ENCODE results near the gene UNK. TPM values are rescaled to one million over a fixed set of nuclear protein-coding genes. Genes with fewer than 3 reads are reported as not detected.

UNK gene
- polyA plus RNA-seq, 1 donor: 35.7 TPM

- H3K9me3 ChIP-seq (ENCODE audit: control insufficient read depth, low read depth, low read length): no peaks in the 10 kb centered on the region
- no peak overlapping the region for H3K27ac ChIP-seq (ENCODE audit: low read length)
- WGBS (ENCODE audit: insufficient coverage, low lambda C conversion rate): no CpG with 5 or more reads among the region's 24 CpGs
- no peaks in the 10 kb centered on the region for H3K27me3 ChIP-seq (ENCODE audit: control insufficient read depth, insufficient read depth, low read length)
- DNase-seq: no peak
- H3K4me1 ChIP-seq (ENCODE audit: control insufficient read depth, insufficient read depth, low read length): no peaks in the 10 kb centered on the region
- no peak overlapping the region for H3K4me3 ChIP-seq (ENCODE audit: low read length)
- peaks cover 82% of the 10 kb centered on the region for H3K36me3 ChIP-seq (ENCODE audit: control insufficient read depth, insufficient read depth, low read length)
Observed at GRCh38 chr17:75813081-75814020, 28.7 kb downstream of the UNK start.

GRCh38 chr17:75814021-75814395 is 29.4 kb downstream of the UNK start:
- no CpG with 5 or more reads among the region's 6 CpGs for WGBS (ENCODE audit: insufficient coverage, low lambda C conversion rate)
- Histone ChIP-seq H3K36me3 (ENCODE audit: control insufficient read depth, insufficient read depth, low read length) (peaks cover 89% of the 10 kb centered on the region), H3K27ac (ENCODE audit: low read length) (no peak overlapping the region), H3K4me3 (ENCODE audit: low read length) (no peak overlapping the region), H3K4me1 (ENCODE audit: control insufficient read depth, insufficient read depth, low read length) (no peaks in the 10 kb centered on the region), H3K27me3 (ENCODE audit: control insufficient read depth, insufficient read depth, low read length) (no peaks in the 10 kb centered on the region), H3K9me3 (ENCODE audit: control insufficient read depth, low read depth, low read length) (no peaks in the 10 kb centered on the region)
- no peak for DNase-seq

GRCh38 chr17:75814900-75815373 is 30.3 kb downstream of the UNK start:
- H3K27ac ChIP-seq (ENCODE audit: low read length): no peak overlapping the region
- no peak overlapping the region for H3K4me3 ChIP-seq (ENCODE audit: low read length)
- no peaks in the 10 kb centered on the region for H3K27me3 ChIP-seq (ENCODE audit: control insufficient read depth, insufficient read depth, low read length)
- no peaks in the 10 kb centered on the region for H3K4me1 ChIP-seq (ENCODE audit: control insufficient read depth, insufficient read depth, low read length)
- no CpG with 5 or more reads among the region's 13 CpGs for WGBS (ENCODE audit: insufficient coverage, low lambda C conversion rate)
- no peaks in the 10 kb centered on the region for H3K9me3 ChIP-seq (ENCODE audit: control insufficient read depth, low read depth, low read length)
- no peak for DNase-seq
- H3K36me3 ChIP-seq (ENCODE audit: control insufficient read depth, insufficient read depth, low read length): peaks cover 92% of the 10 kb centered on the region

GRCh38 chr17:75815399-75815798 is 30.8 kb downstream of the UNK start:
- no CpG with 5 or more reads among the region's 3 CpGs for WGBS (ENCODE audit: insufficient coverage, low lambda C conversion rate)
- no peaks in the 10 kb centered on the region for H3K4me1 ChIP-seq (ENCODE audit: control insufficient read depth, insufficient read depth, low read length)

GRCh38 chr17:75816693-75817092 is 32.1 kb downstream of the UNK start:
- peaks cover 93% of the 10 kb centered on the region for H3K36me3 ChIP-seq (ENCODE audit: control insufficient read depth, insufficient read depth, low read length)
- no peak for DNase-seq
- H3K27ac ChIP-seq (ENCODE audit: low read length): no peak overlapping the region
- no peaks in the 10 kb centered on the region for H3K27me3 ChIP-seq (ENCODE audit: control insufficient read depth, insufficient read depth, low read length)
- no peaks in the 10 kb centered on the region for H3K4me1 ChIP-seq (ENCODE audit: control insufficient read depth, insufficient read depth, low read length)
- no peaks in the 10 kb centered on the region for H3K9me3 ChIP-seq (ENCODE audit: control insufficient read depth, low read depth, low read length)
- no peak overlapping the region for H3K4me3 ChIP-seq (ENCODE audit: low read length)
- WGBS (ENCODE audit: insufficient coverage, low lambda C conversion rate): no CpG with 5 or more reads among the region's 9 CpGs

More at GRCh38 chr17:75815399-75815798, 30.8 kb downstream of the UNK start:
- no peaks in the 10 kb centered on the region for H3K27me3 ChIP-seq (ENCODE audit: control insufficient read depth, insufficient read depth, low read length)
- DNase-seq: no peak
- peaks cover 92% of the 10 kb centered on the region for H3K36me3 ChIP-seq (ENCODE audit: control insufficient read depth, insufficient read depth, low read length)
- no peak overlapping the region for H3K27ac ChIP-seq (ENCODE audit: low read length)
- no peak overlapping the region for H3K4me3 ChIP-seq (ENCODE audit: low read length)
- no peaks in the 10 kb centered on the region for H3K9me3 ChIP-seq (ENCODE audit: control insufficient read depth, low read depth, low read length)

- WGBS (ENCODE audit: insufficient coverage, low lambda C conversion rate): no CpG with 5 or more reads among the region's 6 CpGs
- Histone ChIP-seq H3K27ac (ENCODE audit: low read length) (no peak overlapping the region), H3K27me3 (ENCODE audit: control insufficient read depth, insufficient read depth, low read length) (no peaks in the 10 kb centered on the region), H3K4me1 (ENCODE audit: control insufficient read depth, insufficient read depth, low read length) (no peaks in the 10 kb centered on the region), H3K9me3 (ENCODE audit: control insufficient read depth, low read depth, low read length) (no peaks in the 10 kb centered on the region), H3K36me3 (ENCODE audit: control insufficient read depth, insufficient read depth, low read length) (peaks cover 94% of the 10 kb centered on the region), H3K4me3 (ENCODE audit: low read length) (no peak overlapping the region)
- no peak for DNase-seq
Observed at GRCh38 chr17:75817571-75817970, 33.0 kb downstream of the UNK start.

GRCh38 chr17:75818326-75818885 is 33.8 kb downstream of the UNK start:
- peaks cover 94% of the 10 kb centered on the region for H3K36me3 ChIP-seq (ENCODE audit: control insufficient read depth, insufficient read depth, low read length)
- H3K27ac ChIP-seq (ENCODE audit: low read length): no peak overlapping the region
- H3K9me3 ChIP-seq (ENCODE audit: control insufficient read depth, low read depth, low read length): peaks cover 3% of the 10 kb centered on the region
- no peaks in the 10 kb centered on the region for H3K27me3 ChIP-seq (ENCODE audit: control insufficient read depth, insufficient read depth, low read length)
- no CpG with 5 or more reads among the region's 16 CpGs for WGBS (ENCODE audit: insufficient coverage, low lambda C conversion rate)
- H3K4me3 ChIP-seq (ENCODE audit: low read length): no peak overlapping the region
- no peaks in the 10 kb centered on the region for H3K4me1 ChIP-seq (ENCODE audit: control insufficient read depth, insufficient read depth, low read length)
- no peak for DNase-seq

- H3K27ac ChIP-seq (ENCODE audit: low read length): no peak overlapping the region
- H3K4me1 ChIP-seq (ENCODE audit: control insufficient read depth, insufficient read depth, low read length): no peaks in the 10 kb centered on the region
- no peak overlapping the region for H3K4me3 ChIP-seq (ENCODE audit: low read length)
- peaks cover 94% of the 10 kb centered on the region for H3K36me3 ChIP-seq (ENCODE audit: control insufficient read depth, insufficient read depth, low read length)
- peaks cover 3% of the 10 kb centered on the region for H3K9me3 ChIP-seq (ENCODE audit: control insufficient read depth, low read depth, low read length)
- no peak for DNase-seq
- H3K27me3 ChIP-seq (ENCODE audit: control insufficient read depth, insufficient read depth, low read length): no peaks in the 10 kb centered on the region
- WGBS (ENCODE audit: insufficient coverage, low lambda C conversion rate): no CpG with 5 or more reads among the region's 7 CpGs
Observed at GRCh38 chr17:75819116-75819515, 34.5 kb downstream of the UNK start.

GRCh38 chr17:75819678-75820077 is 35.1 kb downstream of the UNK start:
- Histone ChIP-seq H3K27me3 (ENCODE audit: control insufficient read depth, insufficient read depth, low read length) (no peaks in the 10 kb centered on the region), H3K9me3 (ENCODE audit: control insufficient read depth, low read depth, low read length) (peaks cover 3% of the 10 kb centered on the region), H3K4me3 (ENCODE audit: low read length) (no peak overlapping the region), H3K4me1 (ENCODE audit: control insufficient read depth, insufficient read depth, low read length) (no peaks in the 10 kb centered on the region), H3K36me3 (ENCODE audit: control insufficient read depth, insufficient read depth, low read length) (peaks cover 95% of the 10 kb centered on the region), H3K27ac (ENCODE audit: low read length) (no peak overlapping the region)
- no CpG with 5 or more reads among the region's 16 CpGs for WGBS (ENCODE audit: insufficient coverage, low lambda C conversion rate)
- no peak for DNase-seq

GRCh38 chr17:75820094-75821080 is 35.8 kb downstream of the UNK start:
- Histone ChIP-seq H3K4me3 (ENCODE audit: low read length) (no peak overlapping the region), H3K4me1 (ENCODE audit: control insufficient read depth, insufficient read depth, low read length) (no peaks in the 10 kb centered on the region), H3K9me3 (ENCODE audit: control insufficient read depth, low read depth, low read length) (peaks cover 3% of the 10 kb centered on the region), H3K27me3 (ENCODE audit: control insufficient read depth, insufficient read depth, low read length) (no peaks in the 10 kb centered on the region), H3K36me3 (ENCODE audit: control insufficient read depth, insufficient read depth, low read length) (peaks cover 94% of the 10 kb centered on the region), H3K27ac (ENCODE audit: low read length) (no peak overlapping the region)
- no peak for DNase-seq
- WGBS (ENCODE audit: insufficient coverage, low lambda C conversion rate): no CpG with 5 or more reads among the region's 21 CpGs
